ENCODE results near the gene UGGT1. TPM values are rescaled to one million over a fixed set of nuclear protein-coding genes. Genes with fewer than 3 reads are reported as not detected.

Gene UGGT1
- total and polyA plus RNA-seq, 9 of the 15 experiments (the other 6 are each of a cell fraction or from before 2014, with no cell fraction given) = 5.1 to 56.4 (median 37.9) TPM

- 10% methylated on average over 11 of the region's 14 CpGs for WGBS (ENCODE audit: insufficient coverage, low coverage, missing lambda C conversion rate)
- intact Hi-C loops (cut with micrococcal nuclease) = no loop called here
- Histone ChIP-seq H3K27me3 (ENCODE audit: control insufficient read depth in 2 of 2, insufficient read depth in 2 of 2, low read length in 2 of 2) (peaks cover 28 to 47% of the 10 kb centered on the region in 2 experiments), H2AFZ (ENCODE audit: low read depth, low read length) (no peak overlapping the region), H3K9me1 (ENCODE audit: control insufficient read depth, insufficient read depth, low read length) (no peaks in the 10 kb centered on the region), H3K79me2 (ENCODE audit: control insufficient read depth, insufficient read depth, low read length) (no peaks in the 10 kb centered on the region), H3K9ac (ENCODE audit: insufficient read depth in 1 of 2, low read depth in 2 of 2, low read length in 2 of 2) (no peak overlapping the region), H3K27ac (ENCODE audit: extremely low read depth, low read depth, low read length) (no peak overlapping the region), H3K4me1 (replicated peaks in 1 of 2; ENCODE audit: control insufficient read depth in 2 of 2, insufficient read depth in 2 of 2, low read length in 2 of 2) (no peaks in the 10 kb centered on the region; a peak in 1 of 5 replicates), H3K9me3 (replicated peaks; ENCODE audit: control insufficient read depth, insufficient read depth, low read depth, low read length) (no peaks in the 10 kb centered on the region), H4K20me1 (replicated peaks; ENCODE audit: control insufficient read depth, insufficient read depth, low read length) (no peaks in the 10 kb centered on the region), H3K4me3 (no peak overlapping the region), H3K4me2 (ENCODE audit: insufficient read depth, low read length) (no peak overlapping the region), H3K36me3 (ENCODE audit: control insufficient read depth, insufficient read depth, low read length) (no peaks in the 10 kb centered on the region)
- no peak for FAIRE-seq
- CTCF ChIA-PET (ENCODE audit: low intra/inter-chr PET ratio) = no interaction called here
- POLR2A ChIA-PET = no interaction called here
- in situ Hi-C loops (cut with MboI) = no loop called here
- no peak for DNase-seq (ENCODE audit: extremely low read depth in 1 of 4, low spot score in 3 of 4)
- BruUV-seq (replicated peaks) = no TSS peak
- ATAC-seq = no peak
- TF ChIP-seq NFRKB (IDR thresholded peaks at IDR 0.05; ENCODE audit: low read depth) = no peak
- TF ChIP-seq ELF1 (tag; IDR thresholded peaks at IDR 0.05) = no peak
- TF ChIP-seq ZNF143 (CRISPR knock-in tag; IDR thresholded peaks at IDR 0.05) = no peak
- no peak for TF ChIP-seq TCFL5 (CRISPR knock-in tag; conservative IDR thresholded peaks at IDR 0.05)
- no peak for TF ChIP-seq IFI16 (CRISPR knock-in tag; IDR thresholded peaks at IDR 0.05)
- TF ChIP-seq BRCA1 (IDR thresholded peaks at IDR 0.05) = no peak
- TF ChIP-seq BRCA1 (CRISPR knock-in tag; IDR thresholded peaks at IDR 0.05) = no peak
- TF ChIP-seq ZNF695 (CRISPR knock-in tag; IDR thresholded peaks at IDR 0.05) = no peak
- no peak for TF ChIP-seq REST (IDR thresholded peaks at IDR 0.05; ENCODE audit: borderline replicate concordance)
- TF ChIP-seq REST (CRISPR knock-in tag; IDR thresholded peaks at IDR 0.05; ENCODE audit: low read depth) = no peak
- no peak for TF ChIP-seq ZFP1 (CRISPR knock-in tag; IDR thresholded peaks at IDR 0.05)
- TF ChIP-seq SMARCA4 (IDR thresholded peaks at IDR 0.05) = no peak
- no peak for TF ChIP-seq ZNF12 (CRISPR knock-in tag; IDR thresholded peaks at IDR 0.05)
- TF ChIP-seq KLF10 (CRISPR knock-in tag; IDR thresholded peaks at IDR 0.05) = no peak
- no peak for TF ChIP-seq ZBTB33 (CRISPR knock-in tag; IDR thresholded peaks at IDR 0.05)
- no peak for TF ChIP-seq POLR2G (IDR thresholded peaks at IDR 0.05; ENCODE audit: low read depth, low read length)
Measured at GRCh38 chr2:128214251-128214650, 123.3 kb downstream of the UGGT1 start.
